SK-N-SH (cell line): Measurements from ENCODE around the gene BCL2L13. TPM values are rescaled to one million over a fixed set of nuclear protein-coding genes. Genes with fewer than 3 reads are reported as not detected.

Experiments
- CTCF ChIA-PET: fragments of 300-600, 350-600 bp; formaldehyde crosslinking; extraction: SDS; loops from one replicate; lab custom pipeline; 2021; lab: Yijun Ruan, JAX
- POLR2A ChIA-PET: fragments of 350-600 bp; sonication (Branson Sonifier 250); formaldehyde crosslinking; extraction: SDS; loops from one replicate; lab custom pipeline; 2020; ENCODE audit warnings: antibody characterized with exemption, inconsistent platforms; lab: Yijun Ruan, JAX
- DNase-seq: peaks from one replicate; pipeline ENCODE4 v3.0.0; 2012
- H2AFZ ChIP-seq: fragments of 200-600 bp; sonication (generic); 2 replicates; pipeline ENCODE4 v1.8.1; 2016; ENCODE audit warnings: antibody characterized with exemption, mild to moderate bottlenecking, low read depth
- H3F3A ChIP-seq: fragments of 200-600 bp; sonication (generic); replicated peaks from 2 replicates; pipeline ENCODE3; 2016; ENCODE audit warnings: antibody characterized with exemption, mild to moderate bottlenecking; ENCODE audit not compliant: insufficient read depth
- H3K27ac ChIP-seq, 2 experiments: fragments of 200-500 bp in 1 of 2; fragments of 200-600 bp in 1 of 2; sonication (Bioruptor generic) in 1 of 2; sonication (generic), shearing (Covaris generic) in 1 of 2; 2 replicates each; pipeline versions ENCODE4 v1.5.1 to v1.6.1; 2014 to 2016; ENCODE audit warnings: low read depth in 2 of 2, inconsistent platforms in 1 of 2, low read length in 1 of 2, mild to moderate bottlenecking in 1 of 2, mixed read lengths in 1 of 2
- H3K27me3 ChIP-seq: fragments of 200-600 bp; sonication (generic), shearing (Covaris generic); 2 replicates; pipeline ENCODE4 v1.6.1; 2016; ENCODE audit warnings: mixed run types; ENCODE audit not compliant: insufficient read depth
- H3K36me3 ChIP-seq, 2 experiments: fragments of 200-500 bp in 1 of 2; fragments of 200-600 bp in 1 of 2; sonication (Bioruptor generic) in 1 of 2; sonication (generic) in 1 of 2; replicated peaks in 1 of 2; 2 replicates each; pipeline versions ENCODE3 to v1.5.1; 2014 to 2016; ENCODE audit warnings: low read length in 1 of 2, mild to moderate bottlenecking in 1 of 2; ENCODE audit not compliant: insufficient read depth in 2 of 2, control insufficient read depth in 1 of 2
- H3K4me1 ChIP-seq, 2 experiments: fragments of 200-500 bp in 1 of 2; fragments of 200-600 bp in 1 of 2; sonication (Bioruptor generic) in 1 of 2; sonication (generic), shearing (Covaris generic) in 1 of 2; 2 replicates each; pipeline versions ENCODE4 v1.5.1 to v1.6.1; 2014 to 2016; ENCODE audit warnings: low read depth in 1 of 2, low read length in 1 of 2, mixed run types in 1 of 2; ENCODE audit not compliant: insufficient read depth in 2 of 2, control insufficient read depth in 1 of 2
- H3K4me2 ChIP-seq: fragments of 200-600 bp; sonication (generic), shearing (Covaris generic); 2 replicates; pipeline ENCODE4 v1.6.1; 2017; ENCODE audit warnings: mixed run types
- H3K4me3 ChIP-seq, 2 experiments: fragments of 200-500 bp in 1 of 2; fragments of 200-600 bp in 1 of 2; sonication (Bioruptor generic) in 1 of 2; sonication (generic), shearing (Covaris generic) in 1 of 2; 2 replicates each; pipeline versions ENCODE4 v1.5.1 to v1.8.1; 2014 to 2016; ENCODE audit warnings: low read depth in 2 of 2, inconsistent platforms in 1 of 2, low read length in 1 of 2, mild to moderate bottlenecking in 1 of 2, mixed read lengths in 1 of 2, moderate library complexity in 1 of 2
- H3K79me2 ChIP-seq: fragments of 200-600 bp; sonication (generic); 2 replicates; pipeline ENCODE4 v1.8.1; 2017; ENCODE audit warnings: mild to moderate bottlenecking; ENCODE audit not compliant: insufficient read depth
- H3K9ac ChIP-seq: fragments of 200-600 bp; sonication (generic); 2 replicates; pipeline ENCODE4 v1.6.1; 2017; ENCODE audit warnings: mixed run types
- H3K9me2 ChIP-seq: fragments of 200-600 bp; sonication (generic); 2 replicates; pipeline ENCODE4 v1.6.1; 2017; ENCODE audit warnings: mixed run types
- H3K9me3 ChIP-seq: fragments of 200-600 bp; sonication (generic); 2 replicates; pipeline ENCODE4 v1.6.1; 2017; ENCODE audit warnings: mixed run types, mild to moderate bottlenecking, moderate library complexity
- H4K20me1 ChIP-seq: fragments of 200-600 bp; sonication (generic); 2 replicates; pipeline ENCODE4 v1.6.1; 2017; ENCODE audit warnings: mild to moderate bottlenecking, mixed run types; ENCODE audit not compliant: insufficient read depth
- CHD2 ChIP-seq: fragments of 150-350 bp; IDR thresholded peaks from 2 replicates; pipeline ENCODE4 v1.6.1; 2018; ENCODE audit warnings: low read length; ENCODE audit not compliant: partially characterized antibody
- EP300 ChIP-seq, 2 experiments: IDR thresholded peaks; 2 replicates each; pipeline versions ENCODE4 v1.4.0 to v1.6.1; 2012; ENCODE audit warnings: borderline replicate concordance in 1 of 2, low read depth in 1 of 2, low read length in 1 of 2
- EZH2phosphoT487 ChIP-seq: fragments of 200-600 bp; sonication (generic); IDR thresholded peaks from 2 replicates; pipeline ENCODE4 v1.6.1; 2017; ENCODE audit warnings: low read depth, mixed run types, mild to moderate bottlenecking, antibody characterized with exemption, moderate library complexity, borderline replicate concordance
- FOSL2 ChIP-seq: IDR thresholded peaks from 2 replicates; pipeline ENCODE4 v1.4.0; 2012; ENCODE audit warnings: low read depth, mild to moderate bottlenecking, moderate library complexity, borderline replicate concordance
- FOXM1 ChIP-seq: IDR thresholded peaks from 2 replicates; pipeline ENCODE4 v1.4.0; 2012; ENCODE audit warnings: low read depth, mild to moderate bottlenecking
- GATA2 ChIP-seq: sonication (generic); formaldehyde crosslinking; IDR thresholded peaks from 2 replicates; pipeline ENCODE4 v1.5.0; 2020; ENCODE audit warnings: mild to moderate bottlenecking, missing genetic modification reagents
- IRF3 ChIP-seq: fragments of 150-350 bp; IDR thresholded peaks from 2 replicates; pipeline ENCODE4 v1.6.1; 2016; ENCODE audit warnings: mild to moderate bottlenecking, low read depth, low read length
- NFIC ChIP-seq: IDR thresholded peaks from 2 replicates; pipeline ENCODE4 v1.4.0; 2012; ENCODE audit warnings: borderline replicate concordance
- NRF1 ChIP-seq: IDR thresholded peaks from 2 replicates; pipeline ENCODE4 v1.6.1; 2012; ENCODE audit warnings: low read depth, mild to moderate bottlenecking, low read length
- RAD21 ChIP-seq: IDR thresholded peaks from 2 replicates; pipeline ENCODE4 v1.6.1; 2012; ENCODE audit warnings: mild to moderate bottlenecking, low read length
- RCOR1 ChIP-seq: fragments of 150-350 bp; IDR thresholded peaks from 2 replicates; pipeline ENCODE4 v1.6.1; 2017; ENCODE audit warnings: antibody characterized with exemption, low read length
- REST ChIP-seq: IDR thresholded peaks from 2 replicates; pipeline ENCODE4 v1.6.1; 2012; ENCODE audit warnings: mild to moderate bottlenecking, low read depth, low read length, moderate library complexity
- SIN3A ChIP-seq: IDR thresholded peaks from 2 replicates; pipeline ENCODE4 v1.6.1; 2012; ENCODE audit warnings: low read depth, mild to moderate bottlenecking, low read length, moderate library complexity, borderline replicate concordance
- TCF12 ChIP-seq: IDR thresholded peaks from 2 replicates; pipeline ENCODE4 v1.4.0; 2012
- TEAD4 ChIP-seq: IDR thresholded peaks from 2 replicates; pipeline ENCODE4 v1.4.0; 2012; ENCODE audit warnings: mild to moderate bottlenecking, borderline replicate concordance; ENCODE audit not compliant: insufficient read depth
- YY1 ChIP-seq: IDR thresholded peaks from 2 replicates; pipeline ENCODE4 v1.4.0; 2012; ENCODE audit warnings: low read depth, mild to moderate bottlenecking
- ZBTB33 ChIP-seq: IDR thresholded peaks from 2 replicates; pipeline ENCODE4 v1.4.0; 2012; ENCODE audit warnings: low read depth, borderline replicate concordance
- WGBS: methylation state at CpG from one replicate; pipeline ENCODE4 v1.1.6; 2017; ENCODE audit warnings: low lambda C conversion rate; 5-methylcytosine and 5-hydroxymethylcytosine counted together
- polyA plus RNA-seq, 3 experiments: library from polyadenylated mRNA; depleted of rRNA; stranded (reverse); fragments of >200 nt; gene quantifications; 2 replicates each; pipeline ENCODE4 v1.2.3, GENCODE V29; 2012

Gene BCL2L13
- polyA plus RNA-seq, 1 of the 3 experiments (the other 2 are of a cell fraction): 37.1 TPM

GRCh38 chr22:17707526-17707925, 69.0 kb downstream of the BCL2L13 start:
- Histone ChIP-seq H3K27me3 (no peaks in the 10 kb centered on the region), H3K4me1 (peaks cover 3 to 7% of the 10 kb centered on the region in 2 experiments; a peak in 3 of 4 replicates), H3K4me3 (peak overlapping the region; percentile 33 to 63; a peak in 3 of 4 replicates), H3K36me3 (peaks cover 4 to 18% of the 10 kb centered on the region in 2 experiments), H3K4me2 (peak overlapping the region; percentile 77), H3K79me2 (peaks cover 52% of the 10 kb centered on the region), H3K9me3 (no peaks in the 10 kb centered on the region), H3K9ac (peak overlapping the region; percentile 75), H3F3A (peaks cover 28% of the 10 kb centered on the region), H4K20me1 (no peaks in the 10 kb centered on the region), H3K9me2 (no peaks in the 10 kb centered on the region), H2AFZ (0 out of 2 replicates have a peak overlapping the region, but pooled peaks have one; percentile 33), H3K27ac (peak overlapping the region; percentile 64 to 95; a peak in 3 of 4 replicates)
- no peak for DNase-seq
- ChIA-PET POLR2A (no interaction called here), CTCF (interaction anchor here (1.9 kb wide), 1 partner anchor 35 kb away, joined by 6 read pairs; no protein-coding TSS in a partner anchor)
- 47% methylated on average over 3 of the region's 3 CpGs for WGBS
- no peak for TF ChIP-seq REST
- no peak for TF ChIP-seq GATA2 (CRISPR knock-in tag)
- no peak for TF ChIP-seq YY1
- no peak for TF ChIP-seq TEAD4
- TF ChIP-seq CHD2: no peak
- TF ChIP-seq RCOR1: no peak
- TF ChIP-seq FOXM1: no peak
- TF ChIP-seq EZH2phosphoT487: no peak
- no peak for TF ChIP-seq TCF12
- TF ChIP-seq NFIC: no peak
- no peak for TF ChIP-seq FOSL2
- no peak for TF ChIP-seq EP300 (IDR thresholded peaks at IDR 0.05; ENCODE audit: borderline replicate concordance in 1 of 2, low read depth in 1 of 2, low read length in 1 of 2)
- TF ChIP-seq SIN3A: no peak
- no peak for TF ChIP-seq RAD21
- no peak for TF ChIP-seq ZBTB33
- TF ChIP-seq IRF3: no peak
- TF ChIP-seq NRF1: no peak
